Body of pancreas (tissue), 4 donors: ENCODE data around the gene ELOVL5. TPM values are rescaled to one million over a fixed set of nuclear protein-coding genes. Genes with fewer than 3 reads are reported as not detected.

Source experiments
- ATAC-seq: fragments of 150-250 bp; one replicate; pipeline ENCODE4 v1.9.1; 2016
- DNase-seq, 4 donors: peaks; one replicate each; pipeline ENCODE4 v3.0.0-alpha.2; 2019
- H3K27ac ChIP-seq, 4 donors: fragments of 200-600 bp; sonication (generic); 1 replicate in 3 of 4; 2 replicates in 1 of 4; pipeline versions ENCODE4 v1.5.1 to v1.6.1; 2016 to 2019; ENCODE audit warnings: mild to moderate bottlenecking in 1 of 4, mixed read lengths in 1 of 4, moderate library complexity in 1 of 4
- H3K27me3 ChIP-seq, 2 donors: fragments of 200-600 bp; sonication (generic); one replicate each; pipeline ENCODE4 v1.6.0; 2016; ENCODE audit warnings: mild to moderate bottlenecking in 1 of 2
- H3K36me3 ChIP-seq, 2 donors: fragments of 200-600 bp; sonication (generic); replicated peaks in 1 of 2; 2 replicates each; pipeline ENCODE4 v1.5.1; 2016; ENCODE audit warnings: low read depth in 2 of 2; ENCODE audit not compliant: insufficient read depth in 1 of 2
- H3K4me1 ChIP-seq: fragments of 200-600 bp; sonication (generic); one replicate; pipeline ENCODE4 v1.6.0; 2016
- H3K4me3 ChIP-seq, 2 donors: fragments of 200-600 bp; sonication (generic); 1 replicate in 1 of 2; 2 replicates in 1 of 2; pipeline ENCODE4 v1.5.1; 2016 to 2019
- H3K9me3 ChIP-seq, 3 donors: fragments of 200-600 bp; sonication (generic); 1 replicate in 2 of 3; 2 replicates in 1 of 3; pipeline ENCODE4 v1.5.1; 2016
- CTCF ChIP-seq, 7 experiments: fragments of 450-650 bp in 4 of 7; fragments of 200-600 bp in 3 of 7; sonication (generic) in 3 of 7; IDR thresholded peaks; one replicate each; pipeline ENCODE4 v1.5.1; 2016 to 2019; ENCODE audit warnings: antibody characterized with exemption in 7 of 7
- POLR2A ChIP-seq, 3 donors: fragments of 450-650 bp; IDR thresholded peaks; one replicate each; pipeline ENCODE4 v1.6.1; 2016; ENCODE audit warnings: antibody characterized with exemption in 3 of 3, mild to moderate bottlenecking in 2 of 3
- whole genome bisulfite sequencing, 2 donors: methylation state at CpG; one replicate each; pipeline ENCODE4 v1.1.5; 2017; 5-methylcytosine and 5-hydroxymethylcytosine counted together
- intact Hi-C: fragments of 100-400 bp; cut with DNase I; formaldehyde crosslinking; loops from one replicate; pipeline ENCODE4 v1.15.1; 2023
- total RNA-seq, 2 donors: library from RNA; depleted of rRNA; stranded (reverse); fragments of >200 nt; gene quantifications; one replicate each; pipeline ENCODE4 v1.1.0, GENCODE V29; 2016

ELOVL5 gene
- total RNA-seq, 2 donors from 2014 or later = 8.6 to 11.2 TPM

- intact Hi-C loops = no loop called here
- Histone ChIP-seq H3K4me1 (no peaks in the 10 kb centered on the region), H3K4me3 (no peak overlapping the region), H3K27ac (no peak overlapping the region), H3K27me3 (no peaks in the 10 kb centered on the region), H3K36me3 (no peaks in the 10 kb centered on the region), H3K9me3 (no peaks in the 10 kb centered on the region)
- no peak for ATAC-seq
- TF ChIP-seq CTCF (IDR thresholded peaks at IDR 0.05) = no peak
- no peak for TF ChIP-seq POLR2A (IDR thresholded peaks at IDR 0.05)
- no peak for DNase-seq
- WGBS, 2 donors = 73 to 83% methylated on average over 2 of the region's 2 CpGs
These were observed 57.9 kb downstream of the ELOVL5 start for GRCh38 chr6:53290537-53291510.

GRCh38 chr6:53287336-53288225 lies 61.2 kb downstream of the ELOVL5 start:
- no peaks in the 10 kb centered on the region for H3K9me3 ChIP-seq
- H3K4me1 ChIP-seq = no peaks in the 10 kb centered on the region
- TF ChIP-seq POLR2A (IDR thresholded peaks at IDR 0.05) (no peak), CTCF (IDR thresholded peaks at IDR 0.05) (no peak)
- no peaks in the 10 kb centered on the region for H3K27me3 ChIP-seq
- intact Hi-C loops = no loop called here
- H3K4me3 ChIP-seq = no peak overlapping the region
- WGBS, 2 donors = 59 to 70% methylated on average over 9 of the region's 9 CpGs
- no peaks in the 10 kb centered on the region for H3K36me3 ChIP-seq
- no peak for ATAC-seq
- H3K27ac ChIP-seq = no peak overlapping the region
- DNase-seq = no peak

GRCh38 chr6:53284901-53285300 lies 63.8 kb downstream of the ELOVL5 start:
- DNase-seq = no peak
- H3K4me1 ChIP-seq = no peaks in the 10 kb centered on the region
- ATAC-seq = no peak
- no peaks in the 10 kb centered on the region for H3K27me3 ChIP-seq
- no peaks in the 10 kb centered on the region for H3K9me3 ChIP-seq
- H3K27ac ChIP-seq = no peak overlapping the region
- no peak overlapping the region for H3K4me3 ChIP-seq
- H3K36me3 ChIP-seq = no peaks in the 10 kb centered on the region
- TF ChIP-seq POLR2A (IDR thresholded peaks at IDR 0.05) (no peak), CTCF (IDR thresholded peaks at IDR 0.05) (no peak)
- intact Hi-C loops = no loop called here
- WGBS, 2 donors = 68 to 75% methylated on average over 4 of the region's 4 CpGs

GRCh38 chr6:53282741-53283140 lies 66.0 kb downstream of the ELOVL5 start:
- TF ChIP-seq CTCF (IDR thresholded peaks at IDR 0.05) = no peak
- TF ChIP-seq POLR2A (IDR thresholded peaks at IDR 0.05) = no peak
- H3K36me3 ChIP-seq = no peaks in the 10 kb centered on the region
- H3K27me3 ChIP-seq = no peaks in the 10 kb centered on the region
- DNase-seq (no peak), ATAC-seq (no peak)
- no peaks in the 10 kb centered on the region for H3K4me1 ChIP-seq
- WGBS, 2 donors = 43 to 56% methylated on average over 2 of the region's 2 CpGs
- H3K4me3 ChIP-seq = no peak overlapping the region
- intact Hi-C loops = no loop called here
- no peak overlapping the region for H3K27ac ChIP-seq
- no peaks in the 10 kb centered on the region for H3K9me3 ChIP-seq
